ENCODE data around the gene MAZ. TPM values are rescaled to one million over a fixed set of nuclear protein-coding genes. Genes with fewer than 3 reads are reported as not detected.
A peak's percentile ranks its signal among the peaks of the same experiment; 100 is the strongest.

Gene MAZ
- total and polyA plus RNA-seq, 2 experiments from 2014 or later = 132 to 190 TPM

- Histone ChIP-seq H3K4me1 (ENCODE audit: insufficient read depth) (no peaks in the 10 kb centered on the region), H3K9me3 (ENCODE audit: low read depth) (no peaks in the 10 kb centered on the region), H3K27ac (no peak overlapping the region), H4K20me1 (ENCODE audit: insufficient read depth, poor library complexity, severe bottlenecking) (no peaks in the 10 kb centered on the region), H3K27me3 (no peaks in the 10 kb centered on the region), H3K4me3 (no peak overlapping the region), H3K79me2 (no peaks in the 10 kb centered on the region), H2AFZ (no peak overlapping the region), H3K36me3 (replicated peaks; ENCODE audit: insufficient read depth, low read depth) (no peaks in the 10 kb centered on the region), H3K4me2 (no peak overlapping the region), H3K9me2 (replicated peaks; ENCODE audit: insufficient read depth) (no peaks in the 10 kb centered on the region)
- TF ChIP-seq CTCF (IDR thresholded peaks at IDR 0.05; ENCODE audit: poor library complexity) (no peak), EZH2 (IDR thresholded peaks at IDR 0.05; ENCODE audit: borderline replicate concordance) (no peak), EZH2phosphoT487 (IDR thresholded peaks at IDR 0.05; ENCODE audit: low read depth, severe bottlenecking, unreplicated experiment) (no peak)
- 92% methylated on average over 15 of the region's 15 CpGs for WGBS (ENCODE audit: low lambda C conversion rate, missing lambda C conversion rate)
- DNase-seq (ENCODE audit: low spot score) = no peak
Observed at GRCh38 chr16:29836623-29837022, 30.3 kb downstream of the MAZ start.

GRCh38 chr16:29837841-29838240, 31.5 kb downstream of the MAZ start:
- DNase-seq (ENCODE audit: low spot score) = peak; percentile 46
- H4K20me1 ChIP-seq (ENCODE audit: insufficient read depth, poor library complexity, severe bottlenecking) = no peaks in the 10 kb centered on the region
- TF ChIP-seq EZH2 (IDR thresholded peaks at IDR 0.05; ENCODE audit: borderline replicate concordance) (no peak), CTCF (IDR thresholded peaks at IDR 0.05; ENCODE audit: poor library complexity) (no peak), EZH2phosphoT487 (IDR thresholded peaks at IDR 0.05; ENCODE audit: low read depth, severe bottlenecking, unreplicated experiment) (no peak)
- no peaks in the 10 kb centered on the region for H3K9me2 ChIP-seq (replicated peaks; ENCODE audit: insufficient read depth)
- no peaks in the 10 kb centered on the region for H3K79me2 ChIP-seq
- no peak overlapping the region for H3K4me3 ChIP-seq
- H3K9me3 ChIP-seq (ENCODE audit: low read depth) = no peaks in the 10 kb centered on the region
- 75% methylated on average over 5 of the region's 5 CpGs for WGBS (ENCODE audit: low lambda C conversion rate, missing lambda C conversion rate)
- no peaks in the 10 kb centered on the region for H3K4me1 ChIP-seq (ENCODE audit: insufficient read depth)
- H3K27ac ChIP-seq = no peak overlapping the region
- H3K4me2 ChIP-seq = no peak overlapping the region
- H2AFZ ChIP-seq = no peak overlapping the region
- H3K36me3 ChIP-seq (replicated peaks; ENCODE audit: insufficient read depth, low read depth) = no peaks in the 10 kb centered on the region
- H3K27me3 ChIP-seq = no peaks in the 10 kb centered on the region

- no peak overlapping the region for H3K27ac ChIP-seq
- WGBS (ENCODE audit: low lambda C conversion rate, missing lambda C conversion rate) = 71% methylated on average over 6 of the region's 6 CpGs
- no peaks in the 10 kb centered on the region for H3K9me2 ChIP-seq (replicated peaks; ENCODE audit: insufficient read depth)
- H3K36me3 ChIP-seq (replicated peaks; ENCODE audit: insufficient read depth, low read depth) = no peaks in the 10 kb centered on the region
- no peak overlapping the region for H2AFZ ChIP-seq
- H3K27me3 ChIP-seq = no peaks in the 10 kb centered on the region
- H3K9me3 ChIP-seq (ENCODE audit: low read depth) = no peaks in the 10 kb centered on the region
- H4K20me1 ChIP-seq (ENCODE audit: insufficient read depth, poor library complexity, severe bottlenecking) = no peaks in the 10 kb centered on the region
- TF ChIP-seq EZH2phosphoT487 (IDR thresholded peaks at IDR 0.05; ENCODE audit: low read depth, severe bottlenecking, unreplicated experiment) = no peak
- TF ChIP-seq EZH2 (IDR thresholded peaks at IDR 0.05; ENCODE audit: borderline replicate concordance) = no peak
- no peak for TF ChIP-seq CTCF (IDR thresholded peaks at IDR 0.05; ENCODE audit: poor library complexity)
- no peak for DNase-seq (ENCODE audit: low spot score)
- no peaks in the 10 kb centered on the region for H3K4me1 ChIP-seq (ENCODE audit: insufficient read depth)
- H3K4me3 ChIP-seq = no peak overlapping the region
- H3K4me2 ChIP-seq = no peak overlapping the region
- H3K79me2 ChIP-seq = no peaks in the 10 kb centered on the region
Observed at GRCh38 chr16:29839822-29840221, 33.5 kb downstream of the MAZ start.

GRCh38 chr16:29840240-29840639, 33.9 kb downstream of the MAZ start:
- TF ChIP-seq CTCF (IDR thresholded peaks at IDR 0.05; ENCODE audit: poor library complexity) (no peak), EZH2 (IDR thresholded peaks at IDR 0.05; ENCODE audit: borderline replicate concordance) (no peak), EZH2phosphoT487 (IDR thresholded peaks at IDR 0.05; ENCODE audit: low read depth, severe bottlenecking, unreplicated experiment) (no peak)
- Histone ChIP-seq H3K4me3 (no peak overlapping the region), H2AFZ (no peak overlapping the region), H3K4me1 (ENCODE audit: insufficient read depth) (no peaks in the 10 kb centered on the region), H3K79me2 (no peaks in the 10 kb centered on the region), H3K27me3 (no peaks in the 10 kb centered on the region), H4K20me1 (ENCODE audit: insufficient read depth, poor library complexity, severe bottlenecking) (no peaks in the 10 kb centered on the region), H3K27ac (no peak overlapping the region), H3K36me3 (replicated peaks; ENCODE audit: insufficient read depth, low read depth) (no peaks in the 10 kb centered on the region), H3K9me3 (ENCODE audit: low read depth) (no peaks in the 10 kb centered on the region), H3K4me2 (no peak overlapping the region), H3K9me2 (replicated peaks; ENCODE audit: insufficient read depth) (no peaks in the 10 kb centered on the region)
- no peak for DNase-seq (ENCODE audit: low spot score)
- 86% methylated on average over 10 of the region's 10 CpGs for WGBS (ENCODE audit: low lambda C conversion rate, missing lambda C conversion rate)

All from hepatocyte (in vitro differentiated cells).